H1 (cell line): Measurements from ENCODE around the gene CTDSP1. TPM values are rescaled to one million over a fixed set of nuclear protein-coding genes. Genes with fewer than 3 reads are reported as not detected.

ENCODE experiments used
- ASH2L ChIP-seq: fragments of 200-600, 300-600 bp; sonication (generic); IDR thresholded peaks from one replicate; pipeline ENCODE4 v1.7.1; 2017; ENCODE audit warnings: low read length
- CBX8 ChIP-seq: fragments of 300-800, 300-1000 bp; sonication (generic); IDR thresholded peaks from 2 replicates; pipeline ENCODE4 v1.7.1; 2016; ENCODE audit warnings: low read depth, low read length, borderline replicate concordance
- CEBPB ChIP-seq: IDR thresholded peaks from 2 replicates; pipeline ENCODE4 v1.6.1; 2012; ENCODE audit warnings: low read depth, low read length
- CHD2 ChIP-seq: IDR thresholded peaks from 2 replicates; pipeline ENCODE4 v1.6.1; 2012; ENCODE audit warnings: low read length, improper control_type of control experiment
- CREB1 ChIP-seq: IDR thresholded peaks from 2 replicates; pipeline ENCODE4 v1.6.1; 2012; ENCODE audit warnings: inconsistent platforms
- CTCF ChIP-seq, 3 experiments: IDR thresholded peaks; 1 replicate in 2 of 3; 2 replicates in 1 of 3; pipeline versions ENCODE4 v1.5.1 to v1.6.1; 2011; ENCODE audit warnings: low read length in 3 of 3, mild to moderate bottlenecking in 3 of 3, inconsistent platforms in 2 of 3, low read depth in 1 of 3, moderate library complexity in 1 of 3; ENCODE audit not compliant: insufficient read depth in 1 of 3; ENCODE audit errors: control extremely low read depth in 1 of 3
- E2F6 ChIP-seq: IDR thresholded peaks from 2 replicates; pipeline ENCODE4 v1.6.1; 2012; ENCODE audit warnings: inconsistent platforms
- EP300 ChIP-seq, 2 experiments: IDR thresholded peaks; 1 replicate in 1 of 2; 2 replicates in 1 of 2; pipeline ENCODE4 v1.6.1; 2011 to 2012; ENCODE audit warnings: low read depth in 2 of 2, low read length in 2 of 2, mild to moderate bottlenecking in 2 of 2, borderline replicate concordance in 1 of 2, inconsistent platforms in 1 of 2, moderate library complexity in 1 of 2
- MAFK ChIP-seq: IDR thresholded peaks from 2 replicates; pipeline ENCODE4 v1.6.1; 2012; ENCODE audit warnings: low read depth, mild to moderate bottlenecking, improper control_type of control experiment, low read length
- NRF1 ChIP-seq: IDR thresholded peaks from 2 replicates; pipeline ENCODE4 v1.6.1; 2011; ENCODE audit warnings: mild to moderate bottlenecking, low read depth, low read length, improper control_type of control experiment
- POU5F1 ChIP-seq: IDR thresholded peaks from 2 replicates; pipeline ENCODE4 v1.6.1; 2011; ENCODE audit warnings: low read depth, mild to moderate bottlenecking, low read length, moderate library complexity
- RBBP5 ChIP-seq: IDR thresholded peaks from 2 replicates; pipeline ENCODE4 v1.7.1; 2012; ENCODE audit warnings: low read depth, mild to moderate bottlenecking, inconsistent platforms, low read length, moderate library complexity, borderline replicate concordance
- RFX5 ChIP-seq: IDR thresholded peaks from 2 replicates; pipeline ENCODE4 v1.6.1; 2011; ENCODE audit warnings: low read depth, low read length, improper control_type of control experiment, borderline replicate concordance
- RNF2 ChIP-seq: fragments of 200-900, 300-1000 bp; sonication (generic); IDR thresholded peaks from 2 replicates; pipeline ENCODE4 v1.7.1; 2016; ENCODE audit warnings: borderline replicate concordance, low read depth, mild to moderate bottlenecking, antibody characterized with exemption, low read length; ENCODE audit not compliant: poor library complexity, severe bottlenecking; ENCODE audit errors: missing control alignments
- SIN3A ChIP-seq, 2 experiments: IDR thresholded peaks in 1 of 2; conservative IDR thresholded peaks in 1 of 2; 2 replicates each; pipeline ENCODE4 v1.6.1; 2011 to 2012; ENCODE audit warnings: low read length in 2 of 2, improper control_type of control experiment in 1 of 2, low read depth in 1 of 2, mild to moderate bottlenecking in 1 of 2
- SP4 ChIP-seq: IDR thresholded peaks from 2 replicates; pipeline ENCODE4 v1.6.1; 2012; ENCODE audit warnings: low read length, inconsistent platforms
- TAF1 ChIP-seq: IDR thresholded peaks from 2 replicates; pipeline ENCODE4 v1.6.1; 2011; ENCODE audit warnings: mild to moderate bottlenecking, low read depth, low read length
- USF2 ChIP-seq: IDR thresholded peaks from 2 replicates; pipeline ENCODE4 v1.6.1; 2011; ENCODE audit warnings: low read length, improper control_type of control experiment
- ZNF274 ChIP-seq: IDR thresholded peaks from 2 replicates; pipeline ENCODE4 v1.7.0; 2012; ENCODE audit warnings: low read length, borderline replicate concordance; ENCODE audit errors: extremely low read depth
- polyA plus RNA-seq, 7 experiments: library from polyadenylated mRNA; depleted of rRNA in 3 of 7; stranded (reverse) in 5 of 7; unstranded in 2 of 7; fragments of >200 nt in 5 of 7; fragments of 200-250 nt in 2 of 7; gene quantifications; 1 replicate in 5 of 7; 2 replicates in 1 of 7; 4 replicates in 1 of 7; pipeline versions ENCODE4 v1.2.1 to v1.2.3, GENCODE V29; 2011 to 2013; ENCODE audit warnings: missing spikeins in 2 of 7, mixed read lengths in 2 of 7
- total RNA-seq: library from RNA; stranded (reverse); fragmentation: NEBNext Ultra II Directional; extraction: Animal tissue kit (Norgen Biotek cat#: 25700); gene quantifications from 2 replicates; pipeline ENCODE4 v1.2.1, GENCODE V29; 2021

Gene CTDSP1
- total and polyA plus RNA-seq, 2 of the 8 experiments (the other 6 are each of a cell fraction or from before 2014, with no cell fraction given), result 20.3 to 35.2 TPM

- TF ChIP-seq CEBPB (no peak), SP4 (0 out of 2 replicates have a peak, but pooled peaks have one; percentile 49), CHD2 (no peak), ZNF274 (no peak), ASH2L (peak; percentile 80), CTCF (IDR thresholded peaks at IDR 0.05; ENCODE audit: control extremely low read depth in 1 of 3, insufficient read depth in 1 of 3, low read depth in 1 of 3, low read length in 3 of 3) (peak in 1 of 3 experiments; percentile 6; a peak in 1 of 4 replicates), RFX5 (no peak), CREB1 (peak; percentile 61), NRF1 (no peak), EP300 (IDR thresholded peaks at IDR 0.05; ENCODE audit: borderline replicate concordance in 1 of 2, low read depth in 2 of 2, low read length in 2 of 2) (no peak), RNF2 (no peak), POU5F1 (no peak), TAF1 (peak; percentile 67), RBBP5 (0 out of 2 replicates have a peak, but pooled peaks have one; percentile 48), E2F6 (0 out of 2 replicates have a peak, but pooled peaks have one; percentile 33), SIN3A (conservative IDR thresholded peaks at IDR 0.05 in 1 of 2, IDR thresholded peaks at IDR 0.05 in 1 of 2; ENCODE audit: low read depth in 1 of 2, low read length in 2 of 2) (0 out of 4 replicates have a peak, but pooled peaks of 1 of the 2 experiments have one; percentile 25), USF2 (no peak), MAFK (no peak), CBX8 (no peak)
Measured at GRCh38 chr2:218367415-218368149, 32.1 kb upstream of the CTDSP1 start (continued).
